HG03060 (cell line): Measurements from ENCODE around the gene CXCR2.

Experiments
- ATAC-seq: cut with Tn5 transposase; IDR thresholded peaks from one replicate; pipeline ENCODE4 v1.9.1; 2021; ENCODE audit warnings: low read depth, moderate number of reproducible peaks; ENCODE audit not compliant: unreplicated experiment

CXCR2 gene

DNA sequence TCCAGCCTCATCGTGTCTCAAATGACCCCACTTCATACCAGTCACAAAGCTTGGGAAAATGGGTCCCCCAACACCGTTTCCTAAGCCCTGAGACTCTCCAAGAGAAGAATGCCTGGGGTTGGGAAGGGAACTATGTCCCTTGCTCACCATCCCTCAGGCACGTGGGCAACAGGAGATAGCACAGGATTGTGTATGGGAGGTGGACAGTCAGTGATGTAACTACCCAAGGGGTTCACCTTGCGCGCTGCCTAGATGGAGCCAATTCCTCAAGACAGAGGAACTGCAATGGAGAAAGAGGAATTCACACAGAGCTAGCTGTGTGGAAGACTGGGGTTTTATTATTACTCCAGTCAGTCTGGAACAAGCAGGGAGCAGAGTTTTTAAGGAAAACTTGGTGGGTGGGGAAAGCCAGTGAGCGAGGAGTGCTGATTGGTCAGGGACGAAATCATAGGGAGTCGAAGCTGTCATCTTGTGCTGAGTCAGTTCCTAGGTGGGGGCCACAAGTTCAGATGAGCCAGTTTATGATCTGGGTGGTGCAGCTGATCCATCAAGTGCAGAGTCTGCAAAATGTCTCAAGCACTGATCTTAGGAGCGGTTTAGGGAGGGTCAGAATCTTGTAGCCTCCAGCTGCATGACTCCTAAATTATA, 54.8 kb downstream of the CXCR2 start:
- ATAC-seq, result no peak

DNA sequence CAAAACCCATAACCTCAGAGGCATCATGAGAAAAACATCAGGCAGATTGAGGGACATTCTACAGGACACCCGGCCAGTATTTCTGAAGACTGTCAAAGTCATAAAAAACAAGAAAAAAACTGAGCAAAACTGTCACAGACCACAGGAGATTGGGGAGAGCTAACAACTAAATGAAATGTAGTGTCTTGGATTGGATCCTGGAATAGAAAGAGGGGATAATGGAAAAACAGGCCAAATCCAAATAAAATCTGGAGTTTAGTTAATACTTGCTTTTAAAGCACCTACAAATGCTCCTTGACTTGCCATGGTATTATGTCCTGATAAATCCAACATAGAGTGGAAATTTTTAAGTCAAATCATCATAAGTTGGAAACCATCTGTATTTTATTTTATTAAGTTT, 58.5 kb downstream of the CXCR2 start:
- no peak for ATAC-seq

DNA sequence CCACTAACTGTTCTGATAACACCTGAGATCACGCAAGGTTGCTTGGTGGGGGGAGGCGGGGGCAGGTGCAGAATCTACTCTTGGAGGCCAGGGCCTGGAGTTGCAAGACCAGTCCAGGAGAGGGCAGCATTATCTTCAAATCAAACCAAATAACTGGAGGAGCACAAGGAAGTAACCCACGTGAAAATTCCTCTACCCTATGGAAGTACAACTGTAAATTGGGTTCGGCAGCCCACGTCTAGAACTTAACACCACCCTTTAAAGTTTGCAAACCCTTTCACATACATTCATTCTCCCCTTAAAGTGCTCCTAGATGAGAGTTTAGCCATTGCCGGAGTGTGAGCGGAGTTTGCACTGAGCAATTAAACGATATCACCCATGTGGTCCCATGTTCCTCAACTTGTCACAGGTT, 60.5 kb downstream of the CXCR2 start:
- no peak for ATAC-seq
